ENCODE measurements around the gene PDZRN4. TPM values are rescaled to one million over a fixed set of nuclear protein-coding genes. Genes with fewer than 3 reads are reported as not detected.

PDZRN4 gene
- total and polyA plus RNA-seq, 2 of the 4 experiments (the other 2 are of a cell fraction) = not detected

DNA sequence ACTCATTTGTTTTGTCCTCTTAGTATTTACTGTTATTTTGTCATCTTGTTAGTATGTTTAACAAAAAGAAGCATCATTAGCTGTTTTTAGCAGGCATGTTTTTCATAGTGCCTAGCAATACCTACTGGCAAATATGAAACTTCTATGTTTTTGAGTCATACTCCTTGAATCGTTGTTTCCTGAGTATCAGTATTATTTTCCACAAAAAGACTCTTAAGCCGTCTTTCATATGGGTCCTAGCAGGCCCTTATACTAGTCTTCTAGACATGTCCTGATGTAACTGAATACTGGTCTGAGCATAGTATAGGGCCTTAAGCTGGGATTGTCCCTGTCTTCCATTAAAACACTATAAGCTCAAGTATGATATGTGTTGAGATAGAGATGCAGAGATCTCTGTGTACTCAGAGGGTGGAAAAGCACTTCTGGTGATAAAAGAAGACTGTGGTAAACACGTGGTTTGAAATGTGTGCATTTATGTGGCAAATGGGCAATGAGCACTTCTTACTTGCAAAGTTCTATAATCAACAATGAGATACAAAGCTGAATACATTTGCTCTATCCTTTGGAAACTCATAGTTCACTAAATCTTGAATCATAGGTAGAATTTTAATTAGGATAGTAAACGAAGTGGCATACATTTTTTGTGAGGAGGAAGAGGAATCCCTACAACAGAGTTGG, 348.8 kb downstream of the PDZRN4 start:
- no peak overlapping the region for H2AFZ ChIP-seq (replicated peaks; ENCODE audit: low read length, poor library complexity)
- H3K4me1 ChIP-seq (ENCODE audit: control insufficient read depth, insufficient read depth, low read length) = no peaks in the 10 kb centered on the region
- CTCF ChIA-PET = no interaction called here
- H3K18ac ChIP-seq (ENCODE audit: low read depth, low read length) = no peak overlapping the region
- H3K4me3 ChIP-seq (ENCODE audit: insufficient read depth, low read depth, low read length) = no peak overlapping the region
- H3K14ac ChIP-seq (replicated peaks; ENCODE audit: low read depth, low read length) = no peak overlapping the region
- no peak overlapping the region for H3K27ac ChIP-seq (ENCODE audit: insufficient read depth, low read length)
- TF ChIP-seq, protein P1, sequence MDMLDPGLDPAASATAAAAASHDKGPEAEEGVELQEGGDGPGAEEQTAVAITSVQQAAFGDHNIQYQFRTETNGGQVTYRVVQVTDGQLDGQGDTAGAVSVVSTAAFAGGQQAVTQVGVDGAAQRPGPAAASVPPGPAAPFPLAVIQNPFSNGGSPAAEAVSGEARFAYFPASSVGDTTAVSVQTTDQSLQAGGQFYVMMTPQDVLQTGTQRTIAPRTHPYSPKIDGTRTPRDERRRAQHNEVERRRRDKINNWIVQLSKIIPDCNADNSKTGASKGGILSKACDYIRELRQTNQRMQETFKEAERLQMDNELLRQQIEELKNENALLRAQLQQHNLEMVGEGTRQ (IDR thresholded peaks at IDR 0.05; ENCODE audit: low read depth, low read length) = no peak
- TF ChIP-seq RCOR1 (IDR thresholded peaks at IDR 0.05; ENCODE audit: insufficient replicate concordance, low read length) (no peak), CHD1 (IDR thresholded peaks at IDR 0.05; ENCODE audit: low read depth, low read length) (no peak), POLR2A (IDR thresholded peaks at IDR 0.05; ENCODE audit: low read depth, low read length) (no peak), MXI1 (IDR thresholded peaks at IDR 0.05; ENCODE audit: borderline replicate concordance, low read depth, low read length) (no peak), CEBPB (IDR thresholded peaks at IDR 0.05; ENCODE audit: low read depth, low read length) (no peak), RFX5 (IDR thresholded peaks at IDR 0.05; ENCODE audit: low read depth, low read length) (no peak), NFE2L2 (IDR thresholded peaks at IDR 0.05; ENCODE audit: low read depth, low read length) (no peak), SMC3 (IDR thresholded peaks at IDR 0.05; ENCODE audit: low read depth, low read length) (no peak), FOS (IDR thresholded peaks at IDR 0.05; ENCODE audit: low read depth, low read length) (no peak), MAFK (IDR thresholded peaks at IDR 0.05; ENCODE audit: low read depth, low read length) (no peak), MAZ (IDR thresholded peaks at IDR 0.05; ENCODE audit: borderline replicate concordance, low read depth, low read length) (no peak), RAD21 (IDR thresholded peaks at IDR 0.05; ENCODE audit: low read length) (no peak), BHLHE40 (IDR thresholded peaks at IDR 0.05; ENCODE audit: low read depth, low read length) (no peak)
- TF ChIP-seq, protein P2, sequence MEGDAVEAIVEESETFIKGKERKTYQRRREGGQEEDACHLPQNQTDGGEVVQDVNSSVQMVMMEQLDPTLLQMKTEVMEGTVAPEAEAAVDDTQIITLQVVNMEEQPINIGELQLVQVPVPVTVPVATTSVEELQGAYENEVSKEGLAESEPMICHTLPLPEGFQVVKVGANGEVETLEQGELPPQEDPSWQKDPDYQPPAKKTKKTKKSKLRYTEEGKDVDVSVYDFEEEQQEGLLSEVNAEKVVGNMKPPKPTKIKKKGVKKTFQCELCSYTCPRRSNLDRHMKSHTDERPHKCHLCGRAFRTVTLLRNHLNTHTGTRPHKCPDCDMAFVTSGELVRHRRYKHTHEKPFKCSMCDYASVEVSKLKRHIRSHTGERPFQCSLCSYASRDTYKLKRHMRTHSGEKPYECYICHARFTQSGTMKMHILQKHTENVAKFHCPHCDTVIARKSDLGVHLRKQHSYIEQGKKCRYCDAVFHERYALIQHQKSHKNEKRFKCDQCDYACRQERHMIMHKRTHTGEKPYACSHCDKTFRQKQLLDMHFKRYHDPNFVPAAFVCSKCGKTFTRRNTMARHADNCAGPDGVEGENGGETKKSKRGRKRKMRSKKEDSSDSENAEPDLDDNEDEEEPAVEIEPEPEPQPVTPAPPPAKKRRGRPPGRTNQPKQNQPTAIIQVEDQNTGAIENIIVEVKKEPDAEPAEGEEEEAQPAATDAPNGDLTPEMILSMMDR (conservative IDR thresholded peaks at IDR 0.05; ENCODE audit: low read depth, low read length) = no peak
- TF ChIP-seq, protein P3, sequence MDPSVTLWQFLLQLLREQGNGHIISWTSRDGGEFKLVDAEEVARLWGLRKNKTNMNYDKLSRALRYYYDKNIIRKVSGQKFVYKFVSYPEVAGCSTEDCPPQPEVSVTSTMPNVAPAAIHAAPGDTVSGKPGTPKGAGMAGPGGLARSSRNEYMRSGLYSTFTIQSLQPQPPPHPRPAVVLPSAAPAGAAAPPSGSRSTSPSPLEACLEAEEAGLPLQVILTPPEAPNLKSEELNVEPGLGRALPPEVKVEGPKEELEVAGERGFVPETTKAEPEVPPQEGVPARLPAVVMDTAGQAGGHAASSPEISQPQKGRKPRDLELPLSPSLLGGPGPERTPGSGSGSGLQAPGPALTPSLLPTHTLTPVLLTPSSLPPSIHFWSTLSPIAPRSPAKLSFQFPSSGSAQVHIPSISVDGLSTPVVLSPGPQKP (IDR thresholded peaks at IDR 0.05; ENCODE audit: borderline replicate concordance, low read depth, low read length) = no peak
- H4K5ac ChIP-seq (ENCODE audit: low read depth, low read length) = no peak overlapping the region
- H2AK5ac ChIP-seq (ENCODE audit: low read depth, low read length) = no peak overlapping the region
- DNase-seq (no peak), ATAC-seq (ENCODE audit: low read depth) (no peak)
- no peak overlapping the region for H3K4ac ChIP-seq (ENCODE audit: low read depth, low read length)
- intact Hi-C loops (cut with micrococcal nuclease) (no loop called here), dilution Hi-C loops (cut with HindIII; ENCODE audit: low sequenced_read_pairs, unreplicated experiment) (no loop called here), in situ Hi-C loops (cut with MboI; ENCODE audit: low sequenced_read_pairs) (no loop called here)
- H2AK9ac ChIP-seq (replicated peaks; ENCODE audit: low read depth, low read length, poor library complexity) = no peak overlapping the region
- no peaks in the 10 kb centered on the region for H3K9me3 ChIP-seq (ENCODE audit: control insufficient read depth, insufficient read depth, low read length)
- no peaks in the 10 kb centered on the region for H3K36me3 ChIP-seq (ENCODE audit: control insufficient read depth, insufficient read depth, low read length)
- POLR2A ChIA-PET (ENCODE audit: unreplicated experiment) = no interaction called here
- no peak overlapping the region for H4K8ac ChIP-seq (ENCODE audit: low read depth in 2 of 2, low read length in 2 of 2)
- H3K27me3 ChIP-seq (ENCODE audit: control insufficient read depth, insufficient read depth, low read length) = no peaks in the 10 kb centered on the region
- no peak overlapping the region for H4K91ac ChIP-seq (ENCODE audit: insufficient read depth, low read depth, low read length)
- no peak overlapping the region for H3K56ac ChIP-seq (ENCODE audit: extremely low read depth, insufficient read depth, low read length)
- H3K4me2 ChIP-seq (ENCODE audit: low read depth, low read length) = no peak overlapping the region
- no peak overlapping the region for H2BK15ac ChIP-seq (ENCODE audit: low read depth, low read length)
- H2BK5ac ChIP-seq (ENCODE audit: low read depth, low read length, poor library complexity, severe bottlenecking) = no peak overlapping the region
- no peak overlapping the region for H3K9ac ChIP-seq (ENCODE audit: low read depth, low read length)
- no peaks in the 10 kb centered on the region for H3K79me1 ChIP-seq (ENCODE audit: low read depth in 1 of 2, low read length in 2 of 2)
- no peaks in the 10 kb centered on the region for H4K20me1 ChIP-seq (ENCODE audit: insufficient read depth, low read length)
- no peak overlapping the region for H3K23ac ChIP-seq (ENCODE audit: low read depth, low read length)
- no peak overlapping the region for H2BK120ac ChIP-seq (ENCODE audit: low read depth, low read length)
- WGBS, 2 experiments (ENCODE audit: extremely low coverage in 2 of 2, insufficient read length in 1 of 2) = no CpG with 5 or more reads among the region's 4 CpGs
- H2BK20ac ChIP-seq (ENCODE audit: low read depth, low read length) = no peak overlapping the region
- no peaks in the 10 kb centered on the region for H3K9me1 ChIP-seq (ENCODE audit: insufficient read depth, low read length)
- no TSS peak for BruUV-seq (replicated peaks)

Data from IMR-90 (cell line).